ENCODE results near the gene TRIM31.

GRCh38 chr6:30112402-30112994 is 392 bp downstream of the TRIM31 start:
- TF ChIP-seq CTCF (conservative IDR thresholded peaks at IDR 0.05) (no peak), ZFX (IDR thresholded peaks at IDR 0.05) (no peak)

All from C4-2B (cell line).